Mesendoderm (in vitro differentiated cells): Measurements from ENCODE around the gene CEACAM20.
"Not testable (repeated sequence)": the region's sequence is repeated elsewhere in the genome, so short reads cannot be mapped to it uniquely, and the experiment has no call there.

Experiments used
- DNase-seq: peaks from one replicate; pipeline ENCODE4 v3.0.0; 2013
- H2AK5ac ChIP-seq: 2 replicates; pipeline ENCODE4 v1.6.1; 2013; ENCODE audit warnings: low read length, inconsistent platforms
- H2BK120ac ChIP-seq: 2 replicates; pipeline ENCODE4 v1.6.1; 2013; ENCODE audit warnings: low read depth, mild to moderate bottlenecking, low read length, moderate library complexity, mixed read lengths
- H2BK15ac ChIP-seq: replicated peaks from 2 replicates; pipeline ENCODE4 v1.6.1; 2013; ENCODE audit warnings: low read depth, mild to moderate bottlenecking, moderate library complexity
- H2BK5ac ChIP-seq: 2 replicates; pipeline ENCODE4 v1.6.1; 2013; ENCODE audit warnings: low read length, inconsistent platforms
- H3K18ac ChIP-seq: 2 replicates; pipeline ENCODE4 v1.6.1; 2013; ENCODE audit warnings: mild to moderate bottlenecking, low read length, mixed read lengths
- H3K23ac ChIP-seq: one replicate; pipeline ENCODE4 v1.6.1; 2013; ENCODE audit warnings: low read length
- H3K27ac ChIP-seq: 2 replicates; pipeline ENCODE4 v1.5.1; 2013; ENCODE audit warnings: low read depth, mild to moderate bottlenecking, inconsistent platforms, low read length, moderate library complexity
- H3K27me3 ChIP-seq: 2 replicates; pipeline ENCODE4 v1.6.1; 2013; ENCODE audit warnings: low read length, control low read depth, mild to moderate bottlenecking, inconsistent platforms; ENCODE audit not compliant: insufficient read depth, poor library complexity
- H3K36me3 ChIP-seq: 2 replicates; pipeline ENCODE4 v1.6.1; 2013; ENCODE audit warnings: low read length, inconsistent platforms; ENCODE audit not compliant: control insufficient read depth, insufficient read depth
- H3K4ac ChIP-seq: one replicate; pipeline ENCODE4 v1.6.1; 2013; ENCODE audit warnings: low read depth, mild to moderate bottlenecking, low read length, moderate library complexity
- H3K4me1 ChIP-seq: 2 replicates; pipeline ENCODE4 v1.6.1; 2013; ENCODE audit warnings: low read depth, low read length, inconsistent platforms; ENCODE audit not compliant: control insufficient read depth
- H3K4me2 ChIP-seq: 2 replicates; pipeline ENCODE4 v1.6.1; 2013; ENCODE audit warnings: low read length
- H3K4me3 ChIP-seq: 2 replicates; pipeline ENCODE4 v1.5.1; 2013; ENCODE audit warnings: mild to moderate bottlenecking, low read length
- H3K56ac ChIP-seq: one replicate; pipeline ENCODE4 v1.6.1; 2013; ENCODE audit warnings: low read length
- H3K79me1 ChIP-seq: 2 replicates; pipeline ENCODE4 v1.6.1; 2013; ENCODE audit warnings: low read length, inconsistent platforms
- H3K79me2 ChIP-seq: 2 replicates; pipeline ENCODE4 v1.6.1; 2013; ENCODE audit warnings: mild to moderate bottlenecking, low read length; ENCODE audit not compliant: control insufficient read depth, insufficient read depth
- H3K9ac ChIP-seq: 2 replicates; pipeline ENCODE4 v1.6.1; 2013; ENCODE audit warnings: low read length, inconsistent platforms
- H4K5ac ChIP-seq: one replicate; pipeline ENCODE4 v1.6.1; 2013; ENCODE audit warnings: low read length
- H4K8ac ChIP-seq: one replicate; pipeline ENCODE4 v1.6.1; 2013; ENCODE audit warnings: low read depth, mild to moderate bottlenecking, control low read depth, low read length, moderate library complexity
- WGBS: extraction: QIAGEN DNeasy Blood & Tissue Kit; methylation state at CpG from one replicate; pipeline ENCODE4 v1.1.7; 2013; ENCODE audit warnings: low lambda C conversion rate, missing lambda C conversion rate; ENCODE audit not compliant: insufficient coverage; ENCODE audit errors: extremely low coverage; 5-methylcytosine and 5-hydroxymethylcytosine counted together

The CEACAM20 gene

DNA sequence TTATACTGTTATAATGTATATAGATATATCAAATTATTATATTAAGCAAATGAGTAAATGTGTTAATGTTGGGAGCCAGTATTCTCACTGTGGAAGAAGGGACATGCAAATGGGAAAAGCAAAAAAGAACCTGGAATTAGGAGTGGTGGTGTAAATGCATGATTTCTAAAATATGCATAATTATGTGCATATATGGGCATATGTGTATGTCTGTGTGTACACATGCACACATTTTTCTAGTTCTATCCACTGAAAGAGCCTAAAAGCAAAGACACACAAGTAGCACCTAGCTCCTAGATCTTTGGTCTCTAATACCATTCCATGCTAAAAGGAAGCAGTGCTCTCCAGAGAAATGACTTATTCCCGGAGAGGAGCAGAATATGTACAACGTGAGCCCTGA is 38.3 kb upstream of the CEACAM20 start:
- Histone ChIP-seq H2BK5ac (no peak overlapping the region), H2AK5ac (no peak overlapping the region), H3K18ac (no peak overlapping the region), H3K9ac (no peak overlapping the region), H3K4me2 (no peak overlapping the region), H3K79me1 (no peaks in the 10 kb centered on the region), H3K36me3 (no peaks in the 10 kb centered on the region), H3K23ac (no peak overlapping the region), H2BK120ac (no peak overlapping the region), H3K79me2 (no peaks in the 10 kb centered on the region), H3K4me1 (no peaks in the 10 kb centered on the region), H2BK15ac (no peak overlapping the region), H4K8ac (no peak overlapping the region), H3K27ac (no peak overlapping the region), H3K56ac (no peak overlapping the region), H3K4me3 (no peak overlapping the region), H4K5ac (no peak overlapping the region), H3K27me3 (no peaks in the 10 kb centered on the region), H3K4ac (no peak overlapping the region)
- WGBS = no CpG with 5 or more reads among the region's 2 CpGs
- no peak for DNase-seq

DNA sequence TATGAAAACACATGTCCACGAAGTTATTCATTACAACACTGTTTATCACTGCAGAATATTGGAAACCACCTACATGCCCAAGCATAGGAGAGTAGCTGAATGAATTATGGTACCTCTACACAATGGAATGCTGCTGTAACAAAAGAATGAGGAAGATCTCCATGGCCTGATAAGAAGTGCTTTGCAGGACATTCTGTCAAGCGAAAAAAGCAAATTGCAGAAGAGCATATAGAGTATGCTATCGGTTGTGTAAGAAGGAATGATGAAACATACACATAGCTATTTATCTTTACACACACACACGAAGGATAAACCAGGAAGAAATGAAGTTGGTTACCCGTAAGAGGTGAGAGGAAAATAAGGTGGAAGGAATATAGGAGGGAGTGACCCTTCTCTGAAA is 37.5 kb upstream of the CEACAM20 start:
- Histone ChIP-seq H3K4me1 (no peaks in the 10 kb centered on the region), H2AK5ac (no peak overlapping the region), H3K27me3 (no peaks in the 10 kb centered on the region), H2BK120ac (no peak overlapping the region), H3K79me2 (no peaks in the 10 kb centered on the region), H4K8ac (no peak overlapping the region), H3K4me2 (no peak overlapping the region), H3K9ac (no peak overlapping the region), H3K27ac (no peak overlapping the region), H2BK5ac (no peak overlapping the region), H3K23ac (no peak overlapping the region), H3K56ac (no peak overlapping the region), H3K18ac (no peak overlapping the region), H3K36me3 (no peaks in the 10 kb centered on the region), H3K4me3 (no peak overlapping the region), H3K79me1 (no peaks in the 10 kb centered on the region), H2BK15ac (no peak overlapping the region), H3K4ac (no peak overlapping the region), H4K5ac (no peak overlapping the region)
- no CpG with 5 or more reads among the region's 5 CpGs for WGBS
- DNase-seq = no peak

DNA sequence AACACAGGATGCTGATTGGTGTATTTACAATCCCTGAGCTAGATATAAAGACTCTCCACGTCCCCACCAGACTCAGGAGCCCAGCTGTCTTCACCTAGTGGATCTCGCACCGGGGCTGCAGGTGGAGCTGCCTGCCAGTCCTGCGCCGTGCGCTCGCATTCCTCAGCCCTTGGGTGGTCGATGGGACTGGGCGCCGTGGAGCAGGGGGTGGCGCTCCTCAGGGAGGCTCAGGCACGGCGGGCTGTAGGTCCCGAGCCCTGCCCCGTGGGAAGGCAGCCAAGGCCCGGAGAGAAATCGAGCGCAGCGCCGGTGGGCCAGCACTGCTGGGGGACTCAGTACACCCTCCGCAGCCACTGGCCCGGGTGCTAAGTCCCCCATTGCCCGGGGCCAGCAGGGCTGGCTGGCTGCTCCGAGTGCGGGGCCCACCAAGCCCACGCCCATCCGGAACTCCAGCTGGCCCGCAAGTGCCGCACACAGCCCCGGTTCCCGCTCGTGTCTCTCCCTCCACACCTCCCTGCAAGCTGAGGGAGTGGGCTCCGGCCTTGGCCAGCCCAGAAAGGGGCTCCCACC is 33.7 kb upstream of the CEACAM20 start:
- not testable (repeated sequence) for H2BK15ac ChIP-seq, H3K56ac ChIP-seq, H3K79me2 ChIP-seq, H3K23ac ChIP-seq, H2BK5ac ChIP-seq, H2AK5ac ChIP-seq, H3K4me1 ChIP-seq, H3K18ac ChIP-seq, DNase-seq, H3K27ac ChIP-seq, H2BK120ac ChIP-seq, H4K8ac ChIP-seq, H3K27me3 ChIP-seq, H3K36me3 ChIP-seq, H3K4ac ChIP-seq, H3K4me3 ChIP-seq, H3K9ac ChIP-seq, H3K79me1 ChIP-seq, H4K5ac ChIP-seq, H3K4me2 ChIP-seq
- no CpG with 5 or more reads among the region's 33 CpGs for WGBS

DNA sequence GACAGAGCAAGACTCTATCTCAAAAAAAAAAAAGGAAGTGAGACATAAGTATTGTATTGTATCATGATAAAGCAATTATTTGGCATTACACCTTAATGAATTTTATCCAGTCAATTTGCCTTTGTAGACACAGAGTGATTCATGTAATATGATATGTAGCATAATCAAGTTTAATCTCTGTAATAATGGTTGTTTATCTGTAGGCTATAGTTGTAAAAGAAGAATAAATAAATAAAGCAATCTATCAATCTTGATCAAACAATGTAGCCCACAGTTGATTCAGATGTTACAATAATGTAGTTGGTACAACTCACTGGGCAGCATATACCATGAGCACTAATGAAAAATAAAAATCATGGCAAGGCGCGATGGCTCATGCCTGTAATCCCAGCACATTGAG is 28.5 kb upstream of the CEACAM20 start:
- H4K8ac ChIP-seq = no peak overlapping the region
- H2BK15ac ChIP-seq = no peak overlapping the region
- H2BK5ac ChIP-seq = no peak overlapping the region
- H3K23ac ChIP-seq = no peak overlapping the region
- H3K79me2 ChIP-seq = no peaks in the 10 kb centered on the region
- DNase-seq = no peak
- WGBS = no CpG with 5 or more reads among the region's 2 CpGs
- no peak overlapping the region for H3K4ac ChIP-seq
- no peak overlapping the region for H3K27ac ChIP-seq
- H3K36me3 ChIP-seq = no peaks in the 10 kb centered on the region
- no peaks in the 10 kb centered on the region for H3K79me1 ChIP-seq
- no peak overlapping the region for H3K9ac ChIP-seq
- H3K4me3 ChIP-seq = no peak overlapping the region
- no peak overlapping the region for H2AK5ac ChIP-seq
- no peak overlapping the region for H2BK120ac ChIP-seq
- H3K56ac ChIP-seq = no peak overlapping the region
- no peak overlapping the region for H3K18ac ChIP-seq
- no peak overlapping the region for H4K5ac ChIP-seq
- H3K27me3 ChIP-seq = no peaks in the 10 kb centered on the region
- no peak overlapping the region for H3K4me2 ChIP-seq
- H3K4me1 ChIP-seq = no peaks in the 10 kb centered on the region

DNA sequence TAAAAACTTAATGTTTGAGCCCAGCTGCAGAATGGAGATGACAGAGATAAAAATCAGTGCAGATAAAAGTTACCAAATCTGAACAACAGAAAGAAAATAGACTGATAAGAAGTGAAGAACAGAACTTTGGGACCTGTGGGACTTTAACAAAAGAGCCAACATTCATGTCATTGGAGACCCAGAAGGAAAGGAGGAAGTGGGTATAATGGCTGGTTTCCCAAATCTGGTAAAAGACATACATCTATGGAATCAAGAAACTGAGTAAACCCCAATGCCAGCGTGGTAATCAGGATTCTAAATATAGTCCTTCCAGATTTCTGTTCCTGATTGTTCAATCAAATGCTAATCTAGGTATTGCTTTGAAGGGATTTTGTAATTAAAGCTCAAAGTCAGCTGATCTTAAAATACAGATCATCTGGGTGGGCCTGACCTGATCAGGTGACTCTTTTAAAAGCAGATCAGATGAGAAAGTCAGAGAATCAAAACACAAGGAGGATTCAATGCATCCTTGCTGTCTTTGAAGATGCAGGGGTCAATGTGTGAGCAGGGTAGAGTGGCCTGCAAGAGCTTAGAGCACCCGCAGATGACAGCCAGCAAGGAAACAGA is 25.3 kb upstream of the CEACAM20 start:
- no peaks in the 10 kb centered on the region for H3K79me2 ChIP-seq
- H2BK120ac ChIP-seq = no peak overlapping the region
- no CpG with 5 or more reads among the region's 2 CpGs for WGBS

More for the DNA sequence above, 25.3 kb upstream of the CEACAM20 start:
- no peak overlapping the region for H3K4me2 ChIP-seq
- H3K23ac ChIP-seq = no peak overlapping the region
- H3K4ac ChIP-seq = no peak overlapping the region
- H3K27me3 ChIP-seq = no peaks in the 10 kb centered on the region
- H3K79me1 ChIP-seq = no peaks in the 10 kb centered on the region
- H2BK15ac ChIP-seq = no peak overlapping the region
- H3K4me1 ChIP-seq = no peaks in the 10 kb centered on the region
- no peak overlapping the region for H3K9ac ChIP-seq
- no peak overlapping the region for H2BK5ac ChIP-seq
- no peak overlapping the region for H4K8ac ChIP-seq
- no peak overlapping the region for H3K27ac ChIP-seq
- no peak overlapping the region for H3K4me3 ChIP-seq
- H3K56ac ChIP-seq = no peak overlapping the region
- no peak overlapping the region for H4K5ac ChIP-seq
- no peak overlapping the region for H2AK5ac ChIP-seq
- no peak overlapping the region for H3K18ac ChIP-seq
- no peak for DNase-seq
- no peaks in the 10 kb centered on the region for H3K36me3 ChIP-seq
